Endothelial cell of umbilical vein (primary cell): ENCODE results near the gene TSPAN13. TPM values are rescaled to one million over a fixed set of nuclear protein-coding genes. Genes with fewer than 3 reads are reported as not detected.

Experiments used
- BruUV-seq: library from RNA; stranded (reverse); fragments of 400-500 nt; replicated peaks from 2 replicates; lab custom pipeline; 2021; lab: Mats Ljungman, UMichigan
- CTCF ChIA-PET: fragments of 300-600, 350-600 bp; sonication (Branson Sonifier 250); formaldehyde crosslinking; loops from one replicate; lab custom pipeline; 2021; ENCODE audit warnings: antibody characterized with exemption, inconsistent platforms; lab: Charles Lee
- POLR2A ChIA-PET: fragments of 300-600, 350-600 bp; sonication (Branson Sonifier 250); formaldehyde crosslinking; loops from one replicate; lab custom pipeline; 2021; ENCODE audit warnings: antibody characterized with exemption, inconsistent platforms; lab: Charles Lee
- DNase-seq: peaks from one replicate; pipeline ENCODE4 v3.0.0-alpha.2; 2011; ENCODE audit warnings: low read depth, low spot score
- FAIRE-seq: peaks from 2 replicates; lab custom pipeline; 2011; peaks lifted over from hg19 to GRCh38; lab: Jason Lieb, UNC
- H2AFZ ChIP-seq: 2 replicates; pipeline ENCODE4 v1.6.0; 2012; ENCODE audit warnings: low read depth, low read length, control low read depth, inconsistent platforms
- H3K27ac ChIP-seq: 2 replicates; pipeline ENCODE4 v1.5.1; 2011; ENCODE audit warnings: low read depth, mild to moderate bottlenecking, control low read depth, low read length, moderate library complexity; ENCODE audit not compliant: insufficient read depth
- H3K27me3 ChIP-seq, 2 experiments: 2 replicates each; pipeline versions ENCODE4 v1.6.0 to v1.6.1; 2011; ENCODE audit warnings: low read length in 2 of 2, mixed read lengths in 1 of 2; ENCODE audit not compliant: control insufficient read depth in 2 of 2, insufficient read depth in 2 of 2
- H3K36me3 ChIP-seq, 2 experiments: 2 replicates in 1 of 2; 3 replicates in 1 of 2; pipeline ENCODE4 v1.5.1; 2011; ENCODE audit warnings: low read length in 2 of 2, mild to moderate bottlenecking in 1 of 2, moderate library complexity in 1 of 2; ENCODE audit not compliant: control insufficient read depth in 2 of 2, insufficient read depth in 2 of 2; ENCODE audit errors: extremely low read depth in 1 of 2
- H3K4me1 ChIP-seq: 3 replicates; pipeline ENCODE4 v1.5.1; 2011; ENCODE audit warnings: mild to moderate bottlenecking, low read length; ENCODE audit not compliant: control insufficient read depth, insufficient read depth; ENCODE audit errors: extremely low read depth
- H3K4me2 ChIP-seq: 2 replicates; pipeline ENCODE4 v1.6.1; 2011; ENCODE audit warnings: low read length, control low read depth, mixed read lengths; ENCODE audit not compliant: insufficient read depth
- H3K4me3 ChIP-seq, 3 experiments: fragments of 200-600 bp in 1 of 3; sonication (generic), shearing (Covaris generic) in 1 of 3; replicated peaks in 1 of 3; 2 replicates each; pipeline ENCODE4 v1.5.1; 2011 to 2016; ENCODE audit warnings: control low read depth in 3 of 3, low read length in 3 of 3, mild to moderate bottlenecking in 2 of 3, inconsistent platforms in 1 of 3, low read depth in 1 of 3, moderate library complexity in 1 of 3; ENCODE audit not compliant: insufficient read depth in 1 of 3
- H3K79me2 ChIP-seq: 2 replicates; pipeline ENCODE4 v1.6.0; 2012; ENCODE audit warnings: low read length, inconsistent platforms; ENCODE audit not compliant: control insufficient read depth, insufficient read depth
- H3K9ac ChIP-seq: replicated peaks from 2 replicates; pipeline ENCODE3; 2011; ENCODE audit warnings: low read length, control low read depth; ENCODE audit not compliant: insufficient read depth; ENCODE audit errors: extremely low read depth
- H3K9me1 ChIP-seq: replicated peaks from 3 replicates; pipeline ENCODE4 v1.6.0; 2011; ENCODE audit warnings: mild to moderate bottlenecking, low read length; ENCODE audit not compliant: control insufficient read depth, insufficient read depth; ENCODE audit errors: extremely low read depth
- H3K9me3 ChIP-seq: replicated peaks from 2 replicates; pipeline ENCODE4 v1.5.1; 2012; ENCODE audit warnings: low read length, inconsistent platforms; ENCODE audit not compliant: control insufficient read depth, insufficient read depth
- H4K20me1 ChIP-seq: replicated peaks from 2 replicates; pipeline ENCODE3; 2011; ENCODE audit warnings: mild to moderate bottlenecking, low read length; ENCODE audit not compliant: control insufficient read depth, insufficient read depth; ENCODE audit errors: extremely low read depth
- EZH2 ChIP-seq: IDR thresholded peaks from 2 replicates; pipeline ENCODE4 v1.6.1; 2012; ENCODE audit warnings: borderline replicate concordance, low read depth, mild to moderate bottlenecking, moderate library complexity, low read length, inconsistent platforms; ENCODE audit not compliant: severe bottlenecking
- FOS ChIP-seq: IDR thresholded peaks from 2 replicates; pipeline ENCODE4 v1.6.1; 2011; ENCODE audit warnings: mild to moderate bottlenecking, low read length, moderate library complexity, borderline replicate concordance; ENCODE audit not compliant: insufficient read depth
- GATA2 ChIP-seq: IDR thresholded peaks from 2 replicates; pipeline ENCODE4 v1.7.0; 2011; ENCODE audit warnings: low read depth, mild to moderate bottlenecking, moderate library complexity, mixed read lengths, low read length; ENCODE audit not compliant: insufficient read length, insufficient read depth
- JUN ChIP-seq: IDR thresholded peaks from 2 replicates; pipeline ENCODE4 v1.6.1; 2011; ENCODE audit warnings: borderline replicate concordance, low read depth; ENCODE audit not compliant: insufficient read length, insufficient read depth
- MAX ChIP-seq: IDR thresholded peaks from 2 replicates; pipeline ENCODE4 v1.6.1; 2011; ENCODE audit not compliant: insufficient read depth, insufficient read length
- MYC ChIP-seq: IDR thresholded peaks from one replicate; pipeline ENCODE4 v1.6.1; 2011; ENCODE audit warnings: mild to moderate bottlenecking, low read depth, low read length
- POLR2A ChIP-seq: IDR thresholded peaks from 2 replicates; pipeline ENCODE4 v1.6.1; 2012; ENCODE audit warnings: low read depth, mild to moderate bottlenecking, control low read depth, low read length
- POLR2AphosphoS5 ChIP-seq: IDR thresholded peaks from 2 replicates; pipeline ENCODE4 v1.6.1; 2012; ENCODE audit warnings: low read depth, mild to moderate bottlenecking, control low read depth, low read length, moderate library complexity; ENCODE audit not compliant: insufficient read depth
- dilution Hi-C: fragments of 300-500 bp; cut with MboI; formaldehyde crosslinking; loops from one replicate; pipeline ENCODE4 v1.15.0; 2019; ENCODE audit warnings: low sequenced_read_pairs; ENCODE audit not compliant: extremely low pct_ligation_motif_present
- intact Hi-C: fragments of 100-400 bp; cut with micrococcal nuclease; formaldehyde crosslinking; loops from one replicate; pipeline ENCODE4 v1.10.0; 2022
- polyA plus RNA-seq, 4 experiments: library from polyadenylated mRNA; depleted of rRNA in 3 of 4; stranded (reverse) in 3 of 4; unstranded in 1 of 4; fragments of >200 nt; gene quantifications; 2 replicates each; pipeline versions ENCODE4 v1.2.1 to v1.2.3, GENCODE V29; 2011 to 2012; ENCODE audit warnings: missing spikeins in 1 of 4
- total RNA-seq: library from RNA; stranded (reverse); gene quantifications from 2 replicates; pipeline ENCODE4 v1.2.3, GENCODE V29; 2021
- TF ChIP-seq, protein P1 (sequence below), 2 donors: IDR thresholded peaks; 1 replicate in 1 of 2; 2 replicates in 1 of 2; pipeline ENCODE4 v1.5.1; 2011; ENCODE audit warnings: low read length in 2 of 2, mild to moderate bottlenecking in 2 of 2, moderate library complexity in 2 of 2, control low read depth in 1 of 2, inconsistent platforms in 1 of 2, low read depth in 1 of 2; ENCODE audit not compliant: insufficient read depth in 1 of 2; ENCODE audit errors: extremely low read depth in 1 of 2

The TSPAN13 gene
- total and polyA plus RNA-seq, 2 donors (not counting 3 experiments of a cell fraction or from before 2014, with no cell fraction given), result 13.3 to 33.0 TPM

DNA sequence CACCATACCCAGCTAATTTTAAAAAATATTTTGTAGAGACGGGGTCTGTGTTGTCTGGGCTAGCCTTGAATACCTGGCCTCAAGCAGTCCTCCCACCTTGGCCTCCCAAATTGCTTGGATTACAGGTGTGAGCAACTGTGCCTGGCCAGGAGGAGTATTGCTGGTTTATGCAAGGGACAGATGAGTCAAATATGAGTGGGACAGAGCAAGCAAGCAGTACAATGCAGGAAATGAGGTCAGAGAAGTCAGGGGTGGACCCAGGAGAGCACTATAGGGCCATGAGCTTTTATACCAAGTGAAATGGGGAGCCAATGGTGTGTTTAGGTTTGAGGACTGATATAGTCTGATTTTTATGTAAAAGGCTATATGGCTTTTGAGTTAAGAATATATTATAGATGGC is 6.3 kb downstream of the TSPAN13 start:
- intact Hi-C loops (no loop called here), dilution Hi-C loops (no loop called here)
- H4K20me1 ChIP-seq, result no peaks in the 10 kb centered on the region
- H3K9ac ChIP-seq, result no peak overlapping the region
- no TSS peak for BruUV-seq
- H3K27me3 ChIP-seq, result no peaks in the 10 kb centered on the region
- no peak overlapping the region for H2AFZ ChIP-seq
- TF ChIP-seq, protein P1, sequence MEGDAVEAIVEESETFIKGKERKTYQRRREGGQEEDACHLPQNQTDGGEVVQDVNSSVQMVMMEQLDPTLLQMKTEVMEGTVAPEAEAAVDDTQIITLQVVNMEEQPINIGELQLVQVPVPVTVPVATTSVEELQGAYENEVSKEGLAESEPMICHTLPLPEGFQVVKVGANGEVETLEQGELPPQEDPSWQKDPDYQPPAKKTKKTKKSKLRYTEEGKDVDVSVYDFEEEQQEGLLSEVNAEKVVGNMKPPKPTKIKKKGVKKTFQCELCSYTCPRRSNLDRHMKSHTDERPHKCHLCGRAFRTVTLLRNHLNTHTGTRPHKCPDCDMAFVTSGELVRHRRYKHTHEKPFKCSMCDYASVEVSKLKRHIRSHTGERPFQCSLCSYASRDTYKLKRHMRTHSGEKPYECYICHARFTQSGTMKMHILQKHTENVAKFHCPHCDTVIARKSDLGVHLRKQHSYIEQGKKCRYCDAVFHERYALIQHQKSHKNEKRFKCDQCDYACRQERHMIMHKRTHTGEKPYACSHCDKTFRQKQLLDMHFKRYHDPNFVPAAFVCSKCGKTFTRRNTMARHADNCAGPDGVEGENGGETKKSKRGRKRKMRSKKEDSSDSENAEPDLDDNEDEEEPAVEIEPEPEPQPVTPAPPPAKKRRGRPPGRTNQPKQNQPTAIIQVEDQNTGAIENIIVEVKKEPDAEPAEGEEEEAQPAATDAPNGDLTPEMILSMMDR (IDR thresholded peaks at IDR 0.05; ENCODE audit: extremely low read depth in 1 of 2, insufficient read depth in 1 of 2, low read depth in 1 of 2, low read length in 2 of 2), result no peak
- TF ChIP-seq MYC (no peak), FOS (no peak), POLR2A (no peak), MAX (no peak), JUN (no peak), POLR2AphosphoS5 (no peak), EZH2 (no peak), GATA2 (no peak)
- H3K4me2 ChIP-seq, result no peak overlapping the region
- POLR2A ChIA-PET, result no interaction called here
- DNase-seq (no peak), FAIRE-seq (no peak)
- no peak overlapping the region for H3K4me3 ChIP-seq
- H3K79me2 ChIP-seq, result peaks cover 2% of the 10 kb centered on the region
- H3K27ac ChIP-seq, result no peak overlapping the region
- no peaks in the 10 kb centered on the region for H3K9me1 ChIP-seq
- no peaks in the 10 kb centered on the region for H3K9me3 ChIP-seq
- H3K4me1 ChIP-seq, result peaks cover 7% of the 10 kb centered on the region
- CTCF ChIA-PET, result no interaction called here
- H3K36me3 ChIP-seq, result no peaks in the 10 kb centered on the region
